HPDE6-E6E7 (cell line): ENCODE results near the gene CDH18.

Source experiments
- DNase-seq: peaks from one replicate; pipeline ENCODE4 v3.0.0; 2011; ENCODE audit warnings: missing footprints; ENCODE audit errors: extremely low spot score

The CDH18 gene

GRCh38 chr5:19605846-19606407, 382.1 kb downstream of the CDH18 start:
- DNase-seq = peak; percentile 1

DNA sequence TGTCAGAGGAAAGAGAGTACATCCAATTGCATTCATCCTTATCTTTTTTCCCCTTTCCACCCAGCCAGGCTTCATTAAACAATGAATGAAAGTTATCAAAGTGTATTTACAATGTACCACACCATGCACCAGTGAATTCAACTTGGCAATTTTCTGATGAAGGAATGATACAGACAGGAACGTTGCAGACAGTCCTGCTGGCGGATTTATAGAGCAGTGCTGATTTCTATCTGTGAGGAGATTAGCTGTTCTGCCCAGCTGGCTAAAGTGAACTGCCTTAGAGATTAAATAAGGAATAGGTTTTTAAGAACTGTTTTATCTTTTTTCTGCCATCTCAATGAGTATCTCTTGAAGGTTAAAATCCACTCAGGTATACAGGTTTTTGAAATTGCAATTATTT, 403.9 kb downstream of the CDH18 start:
- DNase-seq = no peak

- DNase-seq = no peak
Observed at GRCh38 chr5:19577882-19578281, 410.1 kb downstream of the CDH18 start.

DNA sequence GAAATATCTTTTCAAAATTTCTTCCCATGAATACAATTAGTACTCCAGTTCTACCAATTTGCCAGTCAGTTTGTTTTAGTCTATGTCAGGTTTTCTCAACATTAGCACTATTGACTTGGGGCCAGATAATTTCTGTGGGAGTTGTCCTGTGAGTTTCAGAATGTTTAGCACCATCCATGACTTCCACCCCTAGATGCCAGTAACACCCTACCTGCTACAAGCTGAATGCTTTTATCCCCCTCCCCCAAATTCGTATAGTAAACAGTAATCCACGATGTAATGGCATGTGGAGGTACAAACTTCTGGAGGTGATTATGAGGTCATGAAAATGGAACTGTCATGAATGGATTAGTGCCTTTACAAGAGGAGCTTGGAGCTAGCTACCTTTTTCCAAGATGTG, 420.0 kb downstream of the CDH18 start:
- DNase-seq = no peak

DNA sequence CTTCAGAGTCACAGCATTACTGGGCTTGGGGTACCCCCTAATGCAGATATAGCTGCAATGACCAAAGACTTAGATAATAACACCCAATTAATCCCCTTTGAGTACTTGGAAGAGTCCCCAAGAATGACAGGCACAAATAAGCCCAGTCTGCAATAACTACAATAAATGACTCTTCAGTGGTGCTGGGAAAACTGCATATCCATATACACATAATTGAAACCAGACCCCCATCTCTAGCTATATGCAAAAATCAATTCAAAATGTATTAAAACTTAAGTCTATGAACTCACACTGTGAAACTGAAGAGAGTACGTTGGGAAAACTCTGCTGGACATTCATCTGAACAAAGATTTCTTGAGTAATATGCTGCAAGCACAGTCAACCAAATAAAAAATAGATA, 422.5 kb downstream of the CDH18 start:
- no peak for DNase-seq

- no peak for DNase-seq
Observed at GRCh38 chr5:19564036-19564435, 424.0 kb downstream of the CDH18 start.

GRCh38 chr5:19555876-19556275, 432.1 kb downstream of the CDH18 start:
- DNase-seq = no peak

DNA sequence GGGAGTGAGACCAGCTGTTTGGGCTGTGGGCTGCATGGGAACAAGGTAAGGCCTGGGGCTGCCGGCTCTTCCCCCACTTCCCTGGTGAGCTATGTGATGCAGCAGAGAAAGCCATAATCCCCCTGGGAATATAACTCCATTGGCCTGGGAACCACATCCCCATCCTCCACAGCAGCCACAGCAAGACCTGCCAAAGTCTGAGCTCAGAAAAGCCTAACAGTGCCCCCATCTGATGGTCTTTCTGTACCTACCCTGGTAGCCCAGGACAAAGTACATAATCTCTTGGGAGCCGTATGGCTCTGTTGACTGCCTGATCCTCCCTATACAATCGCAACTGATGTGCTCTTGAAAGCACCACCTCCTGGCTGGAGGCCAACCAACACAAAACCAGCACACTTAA, 432.6 kb downstream of the CDH18 start:
- DNase-seq = no peak

DNA sequence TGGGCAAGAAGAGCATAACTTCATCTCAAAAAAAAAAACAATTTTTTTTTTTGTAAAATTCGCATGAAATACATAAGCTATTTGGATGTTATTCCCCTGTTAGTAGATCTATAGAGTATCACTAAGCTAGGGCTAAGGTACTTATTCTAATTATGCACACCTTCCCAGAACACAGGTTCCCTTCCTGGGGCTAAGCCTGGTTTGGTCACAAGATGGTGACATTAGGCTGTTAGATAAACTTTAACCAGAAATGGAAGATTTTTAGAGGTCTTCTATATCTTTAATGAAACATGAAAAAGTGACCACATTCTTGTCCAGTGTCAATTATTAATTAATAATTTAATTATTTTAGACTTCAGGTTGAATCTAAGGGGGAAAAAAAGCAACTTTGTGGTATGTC, 433.5 kb downstream of the CDH18 start:
- no peak for DNase-seq

GRCh38 chr5:19547640-19548039, 440.4 kb downstream of the CDH18 start:
- no peak for DNase-seq

DNA sequence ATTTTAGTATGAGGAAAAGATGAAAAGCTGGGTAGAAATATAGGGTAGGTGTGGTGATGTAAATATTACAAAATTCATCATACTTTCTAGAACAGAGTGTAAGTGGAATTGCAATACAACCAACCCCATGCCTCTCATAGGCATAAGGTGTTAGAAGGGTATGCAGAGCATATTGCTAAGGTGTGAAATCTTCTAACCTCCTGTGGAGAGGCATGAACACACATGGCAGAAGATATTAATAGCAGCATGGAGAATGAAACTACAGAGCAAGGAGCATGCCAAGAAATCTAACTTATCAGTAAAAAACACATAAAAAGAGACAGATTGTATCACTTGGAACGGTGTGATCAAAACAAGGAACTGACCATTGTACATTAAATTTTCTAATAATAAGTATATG, 441.5 kb downstream of the CDH18 start:
- no peak for DNase-seq

- no peak for DNase-seq
Observed at GRCh38 chr5:19538607-19539006, 449.4 kb downstream of the CDH18 start.

DNA sequence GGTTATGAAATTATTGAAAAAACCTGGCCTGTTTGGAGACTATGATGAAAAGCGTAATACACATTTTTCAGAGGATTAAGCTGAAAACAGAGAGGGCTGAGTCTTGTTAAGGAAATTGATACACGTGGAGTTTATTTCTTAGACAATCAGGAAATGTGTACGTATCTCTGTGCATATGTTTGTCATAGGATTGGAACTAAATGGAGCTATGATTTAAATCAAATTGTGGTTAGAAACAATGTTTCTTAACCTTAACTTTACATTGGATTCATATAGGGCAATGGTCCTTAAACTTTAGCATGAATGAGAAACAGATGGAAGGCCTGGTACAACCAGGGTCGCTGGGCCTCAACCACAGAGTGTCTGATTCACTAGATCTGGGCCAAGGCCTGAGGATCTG, 451.6 kb downstream of the CDH18 start:
- no peak for DNase-seq

DNA sequence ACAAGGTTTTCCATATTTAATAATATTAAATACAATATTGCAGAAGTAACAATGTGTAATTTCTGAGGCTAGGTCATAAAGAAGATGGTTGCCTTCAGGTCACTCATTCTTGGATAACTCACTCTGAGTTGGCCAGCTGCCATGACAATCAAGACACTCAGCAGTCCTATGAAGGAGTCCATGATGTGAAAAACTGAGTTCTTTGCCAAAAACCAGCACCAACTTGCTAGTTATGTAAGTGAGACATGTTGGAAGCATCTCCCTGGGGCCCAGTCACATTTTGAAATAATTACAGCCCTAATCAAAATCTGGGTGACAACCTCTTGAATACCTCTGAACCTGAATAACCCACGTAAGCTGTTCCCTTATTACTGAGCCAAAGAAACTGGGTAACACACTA, 453.2 kb downstream of the CDH18 start:
- DNase-seq = peak; percentile 38

DNA sequence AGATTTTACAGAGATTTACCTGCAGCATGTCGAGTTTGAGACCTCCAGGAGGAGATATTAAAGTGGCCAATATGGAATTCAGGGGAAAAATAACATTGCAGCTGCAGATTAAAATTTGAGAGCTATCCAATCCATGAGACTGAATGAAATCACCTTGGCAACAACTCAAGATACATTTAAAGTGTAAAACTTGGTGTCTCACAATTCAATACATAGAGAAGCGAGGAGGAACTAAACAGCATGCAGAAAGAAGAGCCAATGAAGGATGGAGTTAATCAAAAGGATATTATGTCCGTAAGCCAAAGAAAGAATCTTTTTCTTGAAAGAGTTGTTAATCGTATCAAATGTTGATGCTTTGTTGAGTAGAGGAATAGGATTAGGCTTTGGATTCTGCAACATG, 455.1 kb downstream of the CDH18 start:
- DNase-seq = no peak

DNA sequence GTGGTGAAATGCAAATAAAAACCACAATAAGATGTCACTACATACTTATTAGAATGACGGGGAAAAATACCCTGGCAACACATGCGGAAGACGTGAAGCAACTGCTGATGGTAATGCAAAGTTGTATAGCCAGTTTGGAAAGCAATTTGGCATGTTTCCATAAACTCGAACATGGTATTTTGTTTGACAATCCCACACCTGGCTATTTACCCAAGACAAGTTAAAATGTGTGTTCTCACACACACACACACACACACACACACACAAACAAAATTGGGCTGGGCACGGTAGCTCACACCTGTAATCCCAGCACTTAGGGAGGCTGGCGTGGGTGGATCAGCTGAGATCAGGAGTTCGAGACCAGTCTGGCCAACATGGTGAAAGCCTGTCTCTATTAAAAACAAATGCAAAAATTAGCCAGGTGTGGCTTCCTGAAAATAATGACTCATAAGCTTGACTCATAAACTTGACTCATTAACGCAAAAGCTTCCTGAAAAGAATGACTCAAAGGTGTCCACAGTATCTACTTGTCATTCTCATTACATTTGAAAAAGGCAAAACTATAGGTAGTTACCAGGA, 456.5 kb downstream of the CDH18 start:
- DNase-seq = peak; percentile 54

DNA sequence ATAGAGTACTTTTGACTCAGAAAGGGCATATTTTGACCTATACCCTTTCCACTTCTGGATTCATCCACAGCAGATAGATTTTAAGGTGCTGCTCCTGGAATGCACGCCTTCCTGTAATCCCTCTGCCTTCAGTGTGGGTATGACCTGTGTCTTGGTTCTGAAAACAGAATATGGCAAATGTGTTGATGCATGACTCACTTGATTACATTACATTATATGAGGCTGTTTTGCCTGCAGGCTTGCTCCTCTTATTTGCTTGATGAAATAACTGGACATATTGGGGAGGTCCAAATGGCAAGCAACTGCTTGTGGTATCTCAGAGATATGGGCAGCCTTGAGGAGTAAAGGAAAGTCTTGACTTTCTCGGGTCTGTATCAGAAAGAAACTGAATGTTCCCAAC, 468.6 kb downstream of the CDH18 start:
- DNase-seq = no peak

DNA sequence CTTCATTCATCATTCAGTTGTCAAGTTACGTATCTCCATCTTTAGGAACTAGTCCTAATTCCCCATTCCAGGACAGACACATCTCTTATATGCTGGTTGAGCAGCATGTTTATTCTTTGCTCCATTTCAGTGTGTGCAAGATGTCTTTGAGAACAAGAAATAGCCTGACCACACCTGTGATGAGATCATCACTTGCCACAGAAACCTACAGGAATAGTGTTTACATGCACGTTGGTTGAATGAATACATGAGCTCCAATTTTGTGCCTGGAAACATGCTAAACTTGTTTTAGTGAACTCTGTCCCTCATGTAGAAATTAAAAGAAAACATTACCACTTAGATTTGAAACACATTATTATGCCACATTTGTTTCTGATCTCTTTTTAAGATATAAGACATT, 489.1 kb downstream of the CDH18 start:
- no peak for DNase-seq

- DNase-seq = no peak
Observed at GRCh38 chr5:19497229-19497815, 490.7 kb downstream of the CDH18 start.

- no peak for DNase-seq
Observed at GRCh38 chr5:19496056-19496455, 491.9 kb downstream of the CDH18 start.

- no peak for DNase-seq
Observed at GRCh38 chr5:19492861-19493260, 495.1 kb downstream of the CDH18 start.

- DNase-seq = no peak
Observed at GRCh38 chr5:19488786-19489185, 499.2 kb downstream of the CDH18 start.

- DNase-seq = no peak
Observed at GRCh38 chr5:19487480-19487879, 500.5 kb downstream of the CDH18 start.

DNA sequence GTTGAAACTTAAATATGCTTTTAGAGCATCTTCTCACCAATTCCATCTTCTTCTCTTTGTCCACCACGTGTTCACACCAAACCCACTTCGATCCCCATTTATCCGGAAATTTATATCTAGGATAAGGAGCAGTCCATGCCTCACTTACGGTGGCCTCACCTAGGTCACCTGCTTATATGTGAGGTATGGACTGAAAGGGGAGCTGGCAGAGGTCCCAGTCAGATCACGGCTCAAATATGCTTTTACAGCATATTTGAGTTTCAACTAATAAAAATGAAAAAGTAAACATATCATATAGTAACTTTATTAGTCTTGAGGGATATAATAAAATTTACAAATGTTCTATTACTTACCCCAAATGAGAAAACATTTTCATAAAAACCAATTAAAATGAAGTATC, 508.4 kb downstream of the CDH18 start:
- DNase-seq = no peak
